HL-60/S4 (cell line): ENCODE data around the gene DDX53.

ENCODE experiments used
- in situ Hi-C: fragments of 300-500 bp; cut with MboI; formaldehyde crosslinking; loops from 2 replicates; pipeline ENCODE4 v1.14.3; 2022; ENCODE audit warnings: low sequenced_read_pairs

DDX53 gene

DNA sequence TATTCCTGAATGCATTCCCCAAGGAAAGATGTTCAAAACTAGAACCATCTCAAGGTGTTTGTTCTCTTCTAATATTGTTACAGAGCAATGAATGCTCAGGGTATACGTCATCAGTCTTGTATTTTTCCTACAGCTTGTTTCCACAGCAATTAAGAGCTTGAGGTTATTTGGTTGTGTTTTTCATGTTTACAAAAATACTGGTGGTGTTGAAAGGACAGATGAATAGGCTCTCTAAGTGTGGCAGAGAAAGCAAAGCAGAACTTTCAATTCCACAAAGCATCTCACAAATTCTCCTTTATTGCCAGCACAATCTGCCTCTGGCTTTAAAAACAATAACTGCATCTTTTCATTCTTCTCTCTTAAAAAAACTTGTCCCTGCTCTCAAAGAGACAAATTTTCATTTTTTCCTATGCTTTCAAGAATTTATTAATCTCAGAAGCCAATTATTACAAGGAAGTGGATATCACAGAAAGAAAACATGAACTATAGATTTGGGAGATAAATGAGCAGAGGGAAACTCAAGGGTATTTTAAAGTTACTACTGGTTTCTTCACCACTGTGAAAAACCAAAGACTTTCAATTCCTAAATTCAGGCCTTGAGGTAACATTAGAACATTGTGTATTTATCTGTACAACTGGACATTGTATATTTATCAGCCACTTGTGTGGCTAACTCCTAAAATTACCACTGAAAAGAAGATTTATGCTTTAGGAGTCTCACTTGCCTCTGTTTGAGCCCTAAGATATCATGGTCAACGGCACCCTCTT, 49.2 kb downstream of the DDX53 start:
- in situ Hi-C loops = no loop called here

DNA sequence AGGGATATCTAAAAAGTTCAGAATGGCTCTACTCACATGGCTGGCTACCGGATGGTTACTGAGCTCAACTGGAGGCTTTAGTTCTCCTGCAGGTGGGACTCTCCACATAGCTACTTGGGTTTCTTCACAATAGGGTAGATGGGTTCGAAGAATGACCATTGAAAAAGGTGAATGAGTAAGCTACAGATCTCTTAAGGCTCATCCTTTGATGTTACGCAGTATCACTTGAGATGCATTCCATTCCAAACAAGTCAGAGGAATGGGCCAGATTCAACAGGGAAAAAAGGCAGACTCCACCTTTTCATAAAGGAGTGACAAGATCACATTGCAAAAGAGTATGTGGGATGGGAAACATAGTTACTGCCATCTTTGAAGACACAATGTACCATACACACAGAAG, 52.6 kb downstream of the DDX53 start:
- in situ Hi-C loops = no loop called here
